ENCODE results near the gene CDKN2A.

DNA sequence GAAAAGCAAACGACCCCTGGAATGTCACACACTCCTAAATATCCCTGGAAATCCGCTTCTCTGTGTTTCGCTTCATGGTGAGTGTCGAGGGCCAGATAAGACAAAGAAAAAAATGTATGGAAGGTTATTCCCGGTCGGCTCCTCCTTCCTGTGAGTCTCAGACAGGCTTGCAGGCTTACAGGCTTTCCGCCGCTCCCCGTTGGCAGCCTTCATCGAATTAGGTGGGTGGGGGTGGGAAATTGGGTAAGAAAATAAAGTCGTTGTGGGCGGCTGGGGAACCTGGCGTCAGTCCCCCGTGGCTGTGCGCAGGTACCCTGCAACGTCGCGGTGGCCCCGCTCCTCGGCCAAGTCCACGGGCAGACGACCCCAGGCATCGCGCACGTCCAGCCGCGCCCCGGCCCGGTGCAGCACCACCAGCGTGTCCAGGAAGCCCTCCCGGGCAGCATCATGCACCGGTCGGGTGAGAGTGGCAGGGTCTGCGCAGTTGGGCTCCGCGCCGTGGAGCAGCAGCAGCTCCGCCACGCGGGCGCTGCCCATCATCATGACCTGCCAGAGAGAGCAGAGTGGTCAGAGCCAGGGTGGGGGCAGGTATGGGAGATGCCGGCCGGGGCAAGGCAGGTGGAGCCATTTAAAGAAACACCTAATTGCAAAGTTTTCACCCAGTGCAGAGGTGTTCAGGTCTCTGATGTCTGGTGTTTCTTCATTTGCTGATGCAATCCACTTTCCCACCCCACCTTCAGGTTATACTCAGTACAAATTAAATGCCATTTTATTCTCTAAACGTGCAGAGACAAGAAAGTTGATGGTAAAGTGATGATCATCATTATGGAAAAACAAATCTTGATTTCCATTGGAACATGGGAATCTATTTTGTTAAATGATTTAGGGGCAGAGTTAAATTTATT lies 11.8 kb upstream of the CDKN2A start:
- TF ChIP-seq, protein P1, sequence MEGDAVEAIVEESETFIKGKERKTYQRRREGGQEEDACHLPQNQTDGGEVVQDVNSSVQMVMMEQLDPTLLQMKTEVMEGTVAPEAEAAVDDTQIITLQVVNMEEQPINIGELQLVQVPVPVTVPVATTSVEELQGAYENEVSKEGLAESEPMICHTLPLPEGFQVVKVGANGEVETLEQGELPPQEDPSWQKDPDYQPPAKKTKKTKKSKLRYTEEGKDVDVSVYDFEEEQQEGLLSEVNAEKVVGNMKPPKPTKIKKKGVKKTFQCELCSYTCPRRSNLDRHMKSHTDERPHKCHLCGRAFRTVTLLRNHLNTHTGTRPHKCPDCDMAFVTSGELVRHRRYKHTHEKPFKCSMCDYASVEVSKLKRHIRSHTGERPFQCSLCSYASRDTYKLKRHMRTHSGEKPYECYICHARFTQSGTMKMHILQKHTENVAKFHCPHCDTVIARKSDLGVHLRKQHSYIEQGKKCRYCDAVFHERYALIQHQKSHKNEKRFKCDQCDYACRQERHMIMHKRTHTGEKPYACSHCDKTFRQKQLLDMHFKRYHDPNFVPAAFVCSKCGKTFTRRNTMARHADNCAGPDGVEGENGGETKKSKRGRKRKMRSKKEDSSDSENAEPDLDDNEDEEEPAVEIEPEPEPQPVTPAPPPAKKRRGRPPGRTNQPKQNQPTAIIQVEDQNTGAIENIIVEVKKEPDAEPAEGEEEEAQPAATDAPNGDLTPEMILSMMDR (conservative IDR thresholded peaks at IDR 0.05), result no peak
- no peak for TF ChIP-seq EZH2 (IDR thresholded peaks at IDR 0.05; ENCODE audit: low read depth)
